UCSD-AML1 (cell line): ENCODE data around the gene NAGPA.

ENCODE experiments used
- DNase-seq: peaks from one replicate; lab custom pipeline; 2025; ENCODE audit not compliant: unreplicated experiment; lab: John Stamatoyannopoulos, UW

NAGPA gene

GRCh38 chr16:5028950-5029475, 4.7 kb downstream of the NAGPA start:
- DNase-seq: no peak

GRCh38 chr16:5027575-5028235, 6.0 kb downstream of the NAGPA start:
- DNase-seq: no peak

GRCh38 chr16:5027086-5027485, 6.6 kb downstream of the NAGPA start:
- no peak for DNase-seq

DNA sequence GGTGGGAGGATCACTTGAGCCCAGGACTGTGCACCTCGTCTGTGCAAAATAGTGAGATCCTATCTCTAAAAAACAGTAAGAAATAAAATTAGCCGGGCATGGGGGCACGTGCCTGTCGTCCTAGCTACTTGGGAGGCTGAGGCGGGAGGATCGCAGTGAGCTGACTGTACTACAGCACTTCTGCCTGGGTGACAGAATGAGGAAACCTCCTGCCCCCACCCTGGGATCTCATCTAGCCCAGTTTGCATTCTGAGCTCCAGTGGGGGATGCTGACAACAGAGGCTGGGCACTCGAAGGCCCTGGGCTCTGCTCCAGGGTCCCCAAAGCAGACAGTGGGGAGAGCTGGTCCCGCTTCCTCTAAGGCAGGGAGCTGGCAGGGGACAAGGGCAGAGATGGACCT, 7.1 kb downstream of the NAGPA start:
- no peak for DNase-seq

GRCh38 chr16:5025171-5025632, 8.5 kb downstream of the NAGPA start:
- peak; percentile 29 for DNase-seq

GRCh38 chr16:5024632-5025031, 9.1 kb downstream of the NAGPA start:
- no peak for DNase-seq

DNA sequence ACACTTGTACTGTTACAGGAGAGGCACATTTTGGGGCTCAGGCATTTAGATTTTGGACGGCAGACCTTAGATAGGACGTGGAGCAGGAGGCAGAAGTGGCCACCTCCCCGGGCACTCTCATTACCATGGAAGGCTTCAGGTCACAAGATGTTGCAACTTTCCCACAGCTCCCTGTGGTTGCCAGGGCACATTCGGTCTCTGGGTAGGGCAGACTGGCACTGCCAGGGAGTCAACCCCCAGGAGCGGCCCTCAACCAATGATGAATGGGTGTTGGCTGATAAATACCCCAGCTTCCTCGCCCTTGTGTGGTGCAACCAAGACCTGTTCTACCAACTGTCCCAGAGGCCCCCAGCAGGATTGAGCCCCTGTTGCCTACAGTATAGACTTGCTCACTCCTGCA, 11.2 kb downstream of the NAGPA start:
- no peak for DNase-seq

GRCh38 chr16:5020551-5020950, 13.2 kb downstream of the NAGPA start:
- DNase-seq: no peak

DNA sequence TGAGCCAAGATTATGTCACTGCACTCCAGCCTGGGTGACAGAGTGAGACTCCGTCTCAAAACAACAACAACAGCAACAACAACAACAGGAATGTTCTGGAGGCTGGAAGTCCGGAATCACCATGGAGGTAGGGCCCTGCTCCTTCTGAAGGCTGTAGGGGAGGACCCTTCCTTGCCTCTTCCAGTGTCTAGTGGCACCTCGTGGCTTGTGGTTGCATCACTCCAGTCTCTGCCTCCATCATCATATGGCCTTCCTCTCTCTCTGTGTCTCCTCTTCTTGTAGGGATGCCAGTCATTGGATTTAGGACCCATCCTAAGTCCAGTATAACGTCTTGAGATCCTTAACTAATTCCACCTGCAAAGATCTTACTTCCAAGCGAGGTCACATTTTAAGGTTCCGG, 14.0 kb downstream of the NAGPA start:
- DNase-seq: peak; percentile 19

DNA sequence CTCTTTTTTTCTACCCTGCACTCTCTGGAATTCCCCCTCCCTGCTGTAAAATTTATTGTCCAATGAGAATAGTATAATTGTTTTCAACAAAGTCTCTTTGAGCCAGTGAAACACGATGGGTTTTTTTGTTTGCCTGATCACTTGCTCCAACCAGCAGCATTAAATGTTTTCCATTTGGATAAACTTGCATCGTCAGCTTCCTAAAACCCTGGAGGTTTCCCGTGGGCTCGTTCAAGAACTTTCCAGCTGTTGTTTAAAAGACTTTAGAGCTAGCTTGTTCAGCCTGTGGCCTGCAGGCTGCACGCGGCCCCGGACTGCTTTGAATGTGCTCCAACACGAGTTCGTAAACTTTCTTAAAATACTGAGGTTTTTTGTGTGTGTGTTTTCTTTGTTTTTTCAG, 14.9 kb downstream of the NAGPA start:
- DNase-seq: no peak

- DNase-seq: no peak
Observed at GRCh38 chr16:5017678-5017969, 16.1 kb downstream of the NAGPA start.

DNA sequence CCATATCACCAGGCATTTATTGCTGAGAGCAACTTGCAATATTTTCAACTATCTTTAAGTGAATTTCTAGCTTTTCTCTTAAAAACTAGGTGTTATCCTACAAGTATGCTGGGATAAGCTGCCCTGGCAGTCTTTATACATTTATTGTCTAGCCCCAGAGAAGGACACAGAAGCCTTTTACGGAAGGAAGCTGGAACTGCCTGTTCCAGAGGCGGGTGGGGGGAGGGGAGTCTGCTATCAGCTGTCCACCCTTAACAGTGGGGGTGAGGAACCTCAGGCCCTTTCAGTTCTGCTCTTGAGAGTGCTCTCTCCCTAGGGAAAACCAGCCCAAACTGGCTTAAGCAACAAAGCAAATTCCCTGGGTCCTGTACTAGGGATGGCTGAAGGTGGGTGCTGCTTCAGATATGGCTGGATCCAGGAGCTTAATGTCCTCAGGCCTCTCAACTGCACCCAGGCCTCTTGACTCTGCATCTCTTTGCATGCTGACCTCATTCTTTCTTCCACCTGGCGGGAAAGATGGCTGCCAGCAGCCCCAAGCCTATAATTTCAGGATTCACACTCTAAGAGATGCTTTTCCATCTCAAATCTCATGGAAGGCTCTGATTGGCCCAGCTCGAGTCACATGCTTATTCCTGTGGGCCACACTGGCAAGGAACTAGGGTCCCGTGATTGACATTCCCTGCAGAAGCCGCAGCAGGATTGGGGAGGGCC, 16.6 kb downstream of the NAGPA start:
- no peak for DNase-seq

GRCh38 chr16:5015887-5016286, 17.8 kb downstream of the NAGPA start:
- DNase-seq: no peak

GRCh38 chr16:5015351-5015750, 18.4 kb downstream of the NAGPA start:
- DNase-seq: no peak

DNA sequence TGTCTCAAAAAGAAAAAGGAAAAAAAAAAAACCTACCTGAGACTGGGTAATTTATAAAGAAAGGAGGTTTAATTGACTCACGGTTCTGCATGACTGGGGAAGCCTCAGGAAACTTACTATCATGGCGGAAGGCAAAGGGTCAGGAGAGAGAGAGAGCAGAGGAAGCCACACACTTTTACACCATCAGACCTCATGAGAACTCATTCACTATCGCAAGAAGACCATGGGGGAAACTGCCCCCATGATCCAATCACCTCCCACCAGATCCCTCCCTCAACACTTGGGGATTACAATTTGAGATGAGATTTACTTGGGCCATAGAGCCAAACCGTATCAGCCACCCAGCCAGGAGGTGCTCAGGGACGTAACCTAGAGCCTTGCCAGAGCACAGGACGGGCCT, 20.8 kb downstream of the NAGPA start:
- DNase-seq: no peak

- DNase-seq: no peak
Observed at GRCh38 chr16:5011637-5012036, 22.1 kb downstream of the NAGPA start.

DNA sequence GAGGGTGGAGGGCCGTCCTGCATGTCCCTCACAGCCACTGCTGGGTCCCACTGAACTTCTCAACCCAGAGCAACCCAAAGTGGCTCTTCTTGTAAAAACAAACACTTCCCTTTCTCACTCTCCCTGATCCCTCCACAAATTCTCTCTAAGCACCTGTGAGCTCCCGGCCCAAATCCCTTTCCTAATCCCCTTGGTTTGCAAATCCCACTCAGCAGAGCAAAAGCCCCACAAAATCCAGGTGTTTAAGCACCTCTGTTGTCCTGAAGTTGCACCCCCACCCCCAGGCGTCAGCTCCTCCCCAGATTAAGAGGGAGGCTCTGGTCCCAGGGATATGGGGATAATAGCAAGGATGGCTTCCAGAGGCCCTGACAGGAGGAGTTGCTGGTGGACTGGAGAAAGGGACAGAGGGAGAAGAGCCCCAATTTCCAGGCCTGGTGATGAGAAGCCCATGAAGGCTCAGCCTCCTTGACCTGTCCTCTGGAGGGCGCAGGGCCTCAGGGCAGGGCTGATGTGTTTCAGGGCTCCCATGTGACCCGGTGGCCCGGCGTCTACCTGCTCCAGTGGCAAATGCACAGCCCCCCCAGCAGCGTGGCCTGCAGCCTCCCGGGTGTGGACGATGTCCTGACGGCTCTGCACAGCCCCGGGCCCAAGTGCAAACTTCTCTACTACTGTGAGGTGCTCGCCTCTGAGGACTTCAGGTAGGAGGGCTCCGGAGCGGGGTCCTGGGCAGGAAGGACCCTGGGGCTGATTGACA, 23.0 kb downstream of the NAGPA start:
- DNase-seq: no peak

- no peak for DNase-seq
Observed at GRCh38 chr16:5008311-5008731, 25.4 kb downstream of the NAGPA start.

DNA sequence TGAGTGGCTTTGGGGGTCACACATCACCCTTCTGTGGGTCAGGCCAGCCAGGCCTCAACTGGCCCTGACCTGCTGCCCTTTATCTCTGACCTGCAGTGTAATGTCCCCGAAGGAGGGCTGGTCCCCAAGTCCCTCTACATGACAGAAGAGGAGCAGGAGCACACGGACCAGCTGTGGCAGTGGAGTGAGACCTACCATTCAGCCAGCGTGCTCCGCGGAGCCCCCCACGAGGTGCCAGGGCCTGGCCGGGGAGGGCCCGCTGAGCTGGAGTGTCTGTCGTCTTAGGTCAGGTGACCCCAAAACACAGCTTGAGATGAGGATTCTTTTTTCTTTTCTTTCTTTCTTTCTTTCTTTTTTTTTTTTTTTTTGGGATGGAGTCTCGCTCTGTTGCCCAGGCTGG, 26.5 kb downstream of the NAGPA start:
- DNase-seq: no peak

DNA sequence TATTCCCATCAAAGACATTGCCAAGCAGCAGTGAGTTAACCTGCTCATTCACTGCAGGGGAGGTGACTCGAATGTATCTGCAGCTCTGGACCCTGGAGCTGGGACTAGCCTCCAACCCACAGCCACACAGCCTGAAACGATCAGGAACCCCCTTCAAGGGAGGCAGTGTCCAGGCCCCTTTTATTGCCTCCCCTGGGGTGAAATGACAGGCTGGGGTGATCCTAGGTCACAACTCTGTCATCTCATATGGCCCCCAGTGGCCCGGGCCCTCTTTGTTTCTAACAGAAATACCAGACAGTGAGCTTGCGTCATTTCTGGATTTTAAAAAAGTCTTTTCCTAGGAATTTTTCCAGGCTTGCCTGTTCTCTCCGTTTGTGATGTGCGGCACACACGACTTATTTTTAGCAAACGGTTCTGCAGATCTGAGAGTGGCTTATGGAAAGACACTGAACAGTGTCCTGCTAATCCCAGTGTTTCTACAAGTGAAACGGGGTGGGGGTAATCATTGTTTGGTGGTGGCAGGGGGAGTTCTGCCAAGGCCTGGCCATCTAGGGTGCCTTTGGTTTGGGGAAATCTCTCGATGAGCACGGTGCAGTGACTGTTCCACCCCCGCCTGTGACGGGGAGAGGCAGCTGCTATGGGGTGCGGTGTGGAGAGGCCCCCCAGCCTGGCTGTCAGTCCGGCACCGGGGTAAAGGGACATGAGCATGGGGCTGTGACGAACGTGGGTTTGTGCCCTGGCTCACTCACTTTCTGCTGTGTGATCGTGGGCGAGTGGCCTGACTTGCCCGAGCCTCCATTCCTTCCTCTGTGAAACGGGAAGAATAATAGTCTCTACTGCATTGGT, 27.2 kb downstream of the NAGPA start:
- no peak for DNase-seq

GRCh38 chr16:5005916-5006315, 27.8 kb downstream of the NAGPA start:
- DNase-seq: peak; percentile 25
